Right lobe of liver (tissue), 6 donors: ENCODE results near the gene ATP6V0D1. TPM values are rescaled to one million over a fixed set of nuclear protein-coding genes. Genes with fewer than 3 reads are reported as not detected.

Source experiments
- ATAC-seq, 4 donors: fragments of 200-7000 bp; cut with Tn5 transposase; one replicate each; pipeline ENCODE4 v1.9.1; 2020; ENCODE audit warnings: mild to moderate bottlenecking in 4 of 4, moderate library complexity in 4 of 4
- DNase-seq, 3 donors: peaks; one replicate each; pipeline ENCODE4 v3.0.0-alpha.2; 2020
- H3K27ac ChIP-seq, 3 donors: fragments of 200-600 bp; one replicate each; pipeline ENCODE4 v1.8.0; 2022
- H3K27me3 ChIP-seq, 2 donors: fragments of 200-600 bp; one replicate each; pipeline ENCODE4 v1.8.0; 2022
- H3K36me3 ChIP-seq, 4 donors: fragments of 200-600 bp; sonication (generic) in 1 of 4; one replicate each; pipeline versions ENCODE4 v1.5.1 to v1.8.0; 2017 to 2022; ENCODE audit warnings: control low read depth in 1 of 4
- H3K4me1 ChIP-seq, 4 donors: fragments of 200-600 bp; sonication (generic) in 1 of 4; one replicate each; pipeline versions ENCODE4 v1.5.1 to v1.8.0; 2017 to 2022; ENCODE audit warnings: control low read depth in 1 of 4
- H3K4me3 ChIP-seq, 3 donors: fragments of 200-600 bp; one replicate each; pipeline ENCODE4 v1.8.0; 2022
- H3K9me3 ChIP-seq, 4 donors: fragments of 200-600 bp; sonication (generic) in 1 of 4; one replicate each; pipeline versions ENCODE4 v1.5.1 to v1.8.0; 2017 to 2022; ENCODE audit warnings: control low read depth in 1 of 4
- POLR2A ChIP-seq: fragments of 450-650 bp; IDR thresholded peaks from one replicate; pipeline ENCODE4 v1.6.1; 2017; ENCODE audit warnings: antibody characterized with exemption, mild to moderate bottlenecking
- WGBS: methylation state at CpG from one replicate; pipeline ENCODE4 v1.1.6; 2018; ENCODE audit warnings: low coverage, low lambda C conversion rate; ENCODE audit not compliant: insufficient coverage; ENCODE audit errors: missing lambda C conversion rate; 5-methylcytosine and 5-hydroxymethylcytosine counted together
- intact Hi-C, 2 donors: fragments of 100-400 bp; cut with DNase I; formaldehyde crosslinking; loops; one replicate each; pipeline versions ENCODE4 v1.11.2 to v1.14.1; 2022
- total RNA-seq, 6 experiments: library from RNA; depleted of rRNA in 2 of 6; stranded (reverse); fragments of >200 nt in 2 of 6; fragmentation: NEBNext Ultra II Directional in 3 of 6; extraction: Animal tissue kit (Norgen Biotek cat#: 25700) in 3 of 6; gene quantifications; one replicate each; pipeline versions ENCODE4 v1.1.0 to v1.2.4, GENCODE V29; 2016 to 2023
- TF ChIP-seq, protein P1 (sequence below), 4 donors: fragments of 200-600 bp in 3 of 4; fragments of 450-650 bp in 1 of 4; IDR thresholded peaks; one replicate each; pipeline versions ENCODE4 v1.5.1 to v1.8.0; 2016 to 2022; ENCODE audit warnings: antibody characterized with exemption in 4 of 4, mild to moderate bottlenecking in 2 of 4
- donor health status: DM: no; HTN: yes; CAD: no.
- donor health status: DM: no; HTN: no; CAD: no.
- donor health status: DM: no; HTN: no; CAD: no.
- donor health status: DM: no; HTN: yes; CAD: no.
- donor health status: DM: no; HTN: yes; CAD: no.

The ATP6V0D1 gene
- total RNA-seq, 6 experiments from 2014 or later = 33.6 to 84.6 (median 47.0) TPM

DNA sequence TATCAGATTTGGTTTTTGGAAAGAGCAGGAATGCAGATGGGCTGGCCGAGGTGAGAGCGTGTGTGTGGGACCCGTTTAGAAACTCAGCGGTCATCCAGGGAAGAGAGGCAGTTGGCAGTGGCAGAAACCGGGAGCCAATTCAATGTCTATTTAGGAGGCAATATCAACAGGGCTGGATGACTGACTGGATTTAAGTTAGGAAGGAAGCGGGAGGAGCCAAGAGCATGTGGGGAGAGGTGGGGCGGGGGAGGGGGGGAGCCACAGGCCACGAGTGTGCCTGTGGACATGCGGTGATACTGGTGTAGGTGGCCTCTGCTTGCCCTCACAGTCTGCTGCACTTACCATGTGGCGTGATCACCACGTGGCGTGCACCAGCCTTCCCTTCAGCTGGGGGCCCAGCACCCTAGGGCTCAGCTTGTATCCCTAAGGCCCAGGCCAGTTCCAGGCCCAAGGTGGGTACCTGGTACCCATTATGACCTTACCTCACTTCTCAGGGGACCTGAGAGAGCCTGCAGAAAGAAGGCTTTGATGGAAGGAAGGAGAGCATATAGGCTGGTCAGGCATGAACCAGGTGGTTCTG lies 76.9 kb downstream of the ATP6V0D1 start:
- no peak for TF ChIP-seq POLR2A
- TF ChIP-seq, protein P1, sequence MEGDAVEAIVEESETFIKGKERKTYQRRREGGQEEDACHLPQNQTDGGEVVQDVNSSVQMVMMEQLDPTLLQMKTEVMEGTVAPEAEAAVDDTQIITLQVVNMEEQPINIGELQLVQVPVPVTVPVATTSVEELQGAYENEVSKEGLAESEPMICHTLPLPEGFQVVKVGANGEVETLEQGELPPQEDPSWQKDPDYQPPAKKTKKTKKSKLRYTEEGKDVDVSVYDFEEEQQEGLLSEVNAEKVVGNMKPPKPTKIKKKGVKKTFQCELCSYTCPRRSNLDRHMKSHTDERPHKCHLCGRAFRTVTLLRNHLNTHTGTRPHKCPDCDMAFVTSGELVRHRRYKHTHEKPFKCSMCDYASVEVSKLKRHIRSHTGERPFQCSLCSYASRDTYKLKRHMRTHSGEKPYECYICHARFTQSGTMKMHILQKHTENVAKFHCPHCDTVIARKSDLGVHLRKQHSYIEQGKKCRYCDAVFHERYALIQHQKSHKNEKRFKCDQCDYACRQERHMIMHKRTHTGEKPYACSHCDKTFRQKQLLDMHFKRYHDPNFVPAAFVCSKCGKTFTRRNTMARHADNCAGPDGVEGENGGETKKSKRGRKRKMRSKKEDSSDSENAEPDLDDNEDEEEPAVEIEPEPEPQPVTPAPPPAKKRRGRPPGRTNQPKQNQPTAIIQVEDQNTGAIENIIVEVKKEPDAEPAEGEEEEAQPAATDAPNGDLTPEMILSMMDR (IDR thresholded peaks at IDR 0.05) = no peak
- Histone ChIP-seq H3K9me3 (no peaks in the 10 kb centered on the region), H3K4me3 (no peak overlapping the region), H3K27ac (no peak overlapping the region), H3K36me3 (no peaks in the 10 kb centered on the region), H3K27me3 (no peaks in the 10 kb centered on the region), H3K4me1 (peaks cover 0 to 3% (median 0%) of the 10 kb centered on the region in 4 donors)
- no peak for DNase-seq
- intact Hi-C loops = no loop called here
- ATAC-seq = no peak
- WGBS = 66% methylated on average over 7 of the region's 12 CpGs

DNA sequence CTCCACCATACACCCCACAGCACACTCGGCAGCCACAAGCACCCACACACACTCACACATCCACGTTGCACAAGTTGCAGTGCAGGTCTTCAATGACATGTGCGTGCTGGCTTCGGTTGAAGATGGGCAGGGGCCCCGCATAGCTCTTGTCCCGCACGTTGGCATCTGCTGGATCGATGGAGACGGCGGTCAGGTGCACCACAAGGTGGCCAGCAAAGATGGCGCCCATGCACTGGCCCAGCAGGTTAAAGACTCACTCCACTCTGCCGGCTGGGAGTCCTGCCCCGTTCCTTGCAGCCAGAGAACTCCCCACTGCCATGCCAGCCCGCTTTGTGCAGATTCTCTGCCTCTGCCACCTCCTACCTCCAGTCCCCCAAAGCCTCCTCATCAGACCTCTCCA lies 80.1 kb downstream of the ATP6V0D1 start:
- Histone ChIP-seq H3K27me3 (no peaks in the 10 kb centered on the region), H3K4me1 (peaks cover 0 to 3% (median 0%) of the 10 kb centered on the region in 4 donors), H3K27ac (no peak overlapping the region), H3K4me3 (no peak overlapping the region), H3K36me3 (no peaks in the 10 kb centered on the region), H3K9me3 (no peaks in the 10 kb centered on the region)
- TF ChIP-seq, protein P1 (IDR thresholded peaks at IDR 0.05) = no peak
- no peak for TF ChIP-seq POLR2A
- no peak for ATAC-seq
- WGBS = no CpG with 5 or more reads among the region's 14 CpGs
- DNase-seq = peak in 1 of 3 donors; percentile 32
- intact Hi-C loops = no loop called here

DNA sequence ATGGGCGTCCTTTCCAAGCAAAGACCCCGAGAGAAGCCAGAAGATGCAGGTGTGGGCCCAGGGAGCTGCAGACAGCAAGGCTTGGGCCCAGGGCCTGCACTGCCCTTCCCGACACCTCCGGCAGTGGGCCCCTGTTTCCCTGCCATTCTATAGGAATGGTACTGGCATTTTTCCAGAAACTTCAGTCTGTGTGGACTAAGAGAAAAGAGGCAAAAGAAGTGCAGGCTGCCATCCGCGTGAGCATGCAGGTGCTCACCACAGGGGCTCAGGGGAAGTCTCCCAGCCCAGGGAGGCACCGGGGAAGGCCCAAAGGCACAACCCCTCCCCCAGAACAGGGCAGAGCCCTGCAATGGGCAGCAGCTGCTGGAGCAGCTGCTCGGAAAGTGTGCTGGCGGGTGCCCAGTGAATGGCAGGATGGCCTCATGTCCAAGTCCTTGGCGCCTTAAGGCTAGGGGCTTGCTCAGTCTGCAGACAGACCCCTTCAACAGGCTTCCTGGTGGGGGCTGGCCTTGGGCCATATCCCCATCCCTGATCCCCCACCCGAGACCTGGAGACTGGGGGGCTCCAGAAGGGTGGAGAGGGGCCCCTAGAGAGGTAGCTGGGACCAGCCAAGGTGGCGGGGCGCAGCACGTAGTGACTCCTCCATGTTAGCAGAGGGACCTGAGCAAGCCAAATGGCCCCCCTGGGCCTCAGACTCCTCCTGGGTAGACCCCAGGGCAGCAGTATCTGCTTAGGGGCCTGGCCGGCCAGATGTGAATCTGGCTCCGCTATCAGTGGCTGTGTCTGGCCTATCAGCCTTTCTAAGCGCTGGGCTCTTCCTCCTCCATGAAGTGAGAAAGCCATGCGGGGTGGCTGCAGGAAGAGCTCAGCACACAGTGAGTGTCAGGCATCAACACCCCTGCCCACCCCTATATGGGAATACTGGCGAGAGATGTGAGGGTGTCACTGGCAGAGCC lies 80.9 kb downstream of the ATP6V0D1 start:
- TF ChIP-seq, protein P1 (IDR thresholded peaks at IDR 0.05) = no peak
- TF ChIP-seq POLR2A = no peak
- no peak overlapping the region for H3K4me3 ChIP-seq
- ATAC-seq (no peak), DNase-seq (no peak)
- H3K9me3 ChIP-seq = no peaks in the 10 kb centered on the region
- peaks cover 0 to 3% (median 0%) of the 10 kb centered on the region in 4 donors for H3K4me1 ChIP-seq
- intact Hi-C loops = loop anchor here in 1 of 2 donors (10.0 kb wide), 1 partner anchor 145 kb away; no protein-coding TSS in a partner anchor
- no peak overlapping the region for H3K27ac ChIP-seq
- H3K27me3 ChIP-seq = no peaks in the 10 kb centered on the region
- 90% methylated on average over 2 of the region's 19 CpGs for WGBS
- no peaks in the 10 kb centered on the region for H3K36me3 ChIP-seq

DNA sequence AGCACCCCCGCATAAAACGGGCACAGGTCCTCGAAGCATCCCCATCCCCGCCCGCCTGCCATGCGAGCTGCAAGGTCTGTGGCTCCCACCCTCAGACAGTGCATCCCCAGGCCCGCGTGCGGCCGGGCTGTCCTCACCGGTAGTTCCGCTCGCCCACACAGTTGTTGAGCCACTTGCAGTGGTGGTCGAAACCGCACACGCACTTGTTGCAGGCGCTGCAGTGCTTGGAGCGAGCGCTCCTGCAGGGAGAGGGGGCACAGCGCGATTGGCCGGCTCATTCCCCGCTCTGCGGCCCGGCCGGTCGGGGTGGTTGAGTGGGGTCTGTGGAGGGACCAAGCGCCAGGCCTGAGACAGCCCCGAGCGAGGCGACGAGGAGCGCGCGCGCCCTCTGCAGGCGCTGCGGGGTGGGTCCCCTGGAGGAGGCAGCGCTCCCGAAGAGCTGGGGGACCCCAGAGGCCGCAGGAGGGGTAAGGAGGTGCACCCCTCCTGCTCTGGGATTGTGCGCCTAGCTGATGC lies 81.7 kb downstream of the ATP6V0D1 start:
- H3K27me3 ChIP-seq = no peaks in the 10 kb centered on the region
- WGBS = 8% methylated on average over 5 of the region's 42 CpGs
- peaks cover 0 to 3% (median 0%) of the 10 kb centered on the region in 4 donors for H3K4me1 ChIP-seq
- no peaks in the 10 kb centered on the region for H3K36me3 ChIP-seq
- no peak overlapping the region for H3K4me3 ChIP-seq
- H3K9me3 ChIP-seq = no peaks in the 10 kb centered on the region
- ATAC-seq (peak; percentile 45 to 56 (median 52)), DNase-seq (peak in 1 of 3 donors; percentile 54)
- H3K27ac ChIP-seq = no peak overlapping the region
- intact Hi-C loops = loop anchor here in 1 of 2 donors (10.0 kb wide), 1 partner anchor 144 kb away; no protein-coding TSS in a partner anchor
- no peak for TF ChIP-seq POLR2A
- TF ChIP-seq, protein P1 (IDR thresholded peaks at IDR 0.05) = peak; percentile 49 to 67 (median 54)
